Measurements from ENCODE around the gene MAGED2.
"Not testable (repeated sequence)": the region's sequence is repeated elsewhere in the genome, so short reads cannot be mapped to it uniquely, and the experiment has no call there.

The MAGED2 gene

GRCh38 chrX:54819201-54819600 lies 11.7 kb downstream of the MAGED2 start:
- DNase-seq: no peak

GRCh38 chrX:54820737-54821136 lies 13.2 kb downstream of the MAGED2 start:
- no peak for DNase-seq

- no peak for DNase-seq
Measured at GRCh38 chrX:54821310-54821709, 13.8 kb downstream of the MAGED2 start.

- DNase-seq: no peak
Measured at GRCh38 chrX:54824195-54824594, 16.6 kb downstream of the MAGED2 start.

- no peak for DNase-seq
Measured at GRCh38 chrX:54824722-54825121, 17.2 kb downstream of the MAGED2 start.

GRCh38 chrX:54825716-54826438 lies 18.3 kb downstream of the MAGED2 start:
- DNase-seq: no peak

- no peak for DNase-seq
Measured at GRCh38 chrX:54826598-54826997, 19.1 kb downstream of the MAGED2 start.

- no peak for DNase-seq
Measured at GRCh38 chrX:54838583-54838982, 31.0 kb downstream of the MAGED2 start.

- not testable (repeated sequence) for DNase-seq
Measured at GRCh38 chrX:54841184-54841874, 33.8 kb downstream of the MAGED2 start.

GRCh38 chrX:54842607-54843006 lies 35.1 kb downstream of the MAGED2 start:
- no peak for DNase-seq

- DNase-seq: no peak
Measured at GRCh38 chrX:54843050-54843449, 35.5 kb downstream of the MAGED2 start.

- DNase-seq: not testable (repeated sequence)
Measured at GRCh38 chrX:54847700-54848099, 40.2 kb downstream of the MAGED2 start.

GRCh38 chrX:54865208-54865607 lies 57.7 kb downstream of the MAGED2 start:
- DNase-seq: no peak
